SK-N-SH (cell line): ENCODE data around the gene APC2. TPM values are rescaled to one million over a fixed set of nuclear protein-coding genes. Genes with fewer than 3 reads are reported as not detected.

ENCODE experiments used
- CTCF ChIA-PET: fragments of 300-600, 350-600 bp; formaldehyde crosslinking; extraction: SDS; loops from one replicate; lab custom pipeline; 2021; lab: Yijun Ruan, JAX
- POLR2A ChIA-PET: fragments of 350-600 bp; sonication (Branson Sonifier 250); formaldehyde crosslinking; extraction: SDS; loops from one replicate; lab custom pipeline; 2020; ENCODE audit warnings: antibody characterized with exemption, inconsistent platforms; lab: Yijun Ruan, JAX
- DNase-seq: peaks from one replicate; pipeline ENCODE4 v3.0.0; 2012
- H2AFZ ChIP-seq: fragments of 200-600 bp; sonication (generic); 2 replicates; pipeline ENCODE4 v1.8.1; 2016; ENCODE audit warnings: antibody characterized with exemption, mild to moderate bottlenecking, low read depth
- H3F3A ChIP-seq: fragments of 200-600 bp; sonication (generic); replicated peaks from 2 replicates; pipeline ENCODE3; 2016; ENCODE audit warnings: antibody characterized with exemption, mild to moderate bottlenecking; ENCODE audit not compliant: insufficient read depth
- H3K27ac ChIP-seq, 2 experiments: fragments of 200-500 bp in 1 of 2; fragments of 200-600 bp in 1 of 2; sonication (Bioruptor generic) in 1 of 2; sonication (generic), shearing (Covaris generic) in 1 of 2; 2 replicates each; pipeline versions ENCODE4 v1.5.1 to v1.6.1; 2014 to 2016; ENCODE audit warnings: low read depth in 2 of 2, inconsistent platforms in 1 of 2, low read length in 1 of 2, mild to moderate bottlenecking in 1 of 2, mixed read lengths in 1 of 2
- H3K27me3 ChIP-seq: fragments of 200-600 bp; sonication (generic), shearing (Covaris generic); 2 replicates; pipeline ENCODE4 v1.6.1; 2016; ENCODE audit warnings: mixed run types; ENCODE audit not compliant: insufficient read depth
- H3K36me3 ChIP-seq, 2 experiments: fragments of 200-500 bp in 1 of 2; fragments of 200-600 bp in 1 of 2; sonication (Bioruptor generic) in 1 of 2; sonication (generic) in 1 of 2; replicated peaks in 1 of 2; 2 replicates each; pipeline versions ENCODE3 to v1.5.1; 2014 to 2016; ENCODE audit warnings: low read length in 1 of 2, mild to moderate bottlenecking in 1 of 2; ENCODE audit not compliant: insufficient read depth in 2 of 2, control insufficient read depth in 1 of 2
- H3K4me1 ChIP-seq, 2 experiments: fragments of 200-500 bp in 1 of 2; fragments of 200-600 bp in 1 of 2; sonication (Bioruptor generic) in 1 of 2; sonication (generic), shearing (Covaris generic) in 1 of 2; 2 replicates each; pipeline versions ENCODE4 v1.5.1 to v1.6.1; 2014 to 2016; ENCODE audit warnings: low read depth in 1 of 2, low read length in 1 of 2, mixed run types in 1 of 2; ENCODE audit not compliant: insufficient read depth in 2 of 2, control insufficient read depth in 1 of 2
- H3K4me2 ChIP-seq: fragments of 200-600 bp; sonication (generic), shearing (Covaris generic); 2 replicates; pipeline ENCODE4 v1.6.1; 2017; ENCODE audit warnings: mixed run types
- H3K4me3 ChIP-seq, 2 experiments: fragments of 200-500 bp in 1 of 2; fragments of 200-600 bp in 1 of 2; sonication (Bioruptor generic) in 1 of 2; sonication (generic), shearing (Covaris generic) in 1 of 2; 2 replicates each; pipeline versions ENCODE4 v1.5.1 to v1.8.1; 2014 to 2016; ENCODE audit warnings: low read depth in 2 of 2, inconsistent platforms in 1 of 2, low read length in 1 of 2, mild to moderate bottlenecking in 1 of 2, mixed read lengths in 1 of 2, moderate library complexity in 1 of 2
- H3K79me2 ChIP-seq: fragments of 200-600 bp; sonication (generic); 2 replicates; pipeline ENCODE4 v1.8.1; 2017; ENCODE audit warnings: mild to moderate bottlenecking; ENCODE audit not compliant: insufficient read depth
- H3K9ac ChIP-seq: fragments of 200-600 bp; sonication (generic); 2 replicates; pipeline ENCODE4 v1.6.1; 2017; ENCODE audit warnings: mixed run types
- H3K9me2 ChIP-seq: fragments of 200-600 bp; sonication (generic); 2 replicates; pipeline ENCODE4 v1.6.1; 2017; ENCODE audit warnings: mixed run types
- H3K9me3 ChIP-seq: fragments of 200-600 bp; sonication (generic); 2 replicates; pipeline ENCODE4 v1.6.1; 2017; ENCODE audit warnings: mixed run types, mild to moderate bottlenecking, moderate library complexity
- H4K20me1 ChIP-seq: fragments of 200-600 bp; sonication (generic); 2 replicates; pipeline ENCODE4 v1.6.1; 2017; ENCODE audit warnings: mild to moderate bottlenecking, mixed run types; ENCODE audit not compliant: insufficient read depth
- CHD2 ChIP-seq: fragments of 150-350 bp; IDR thresholded peaks from 2 replicates; pipeline ENCODE4 v1.6.1; 2018; ENCODE audit warnings: low read length; ENCODE audit not compliant: partially characterized antibody
- EP300 ChIP-seq, 2 experiments: IDR thresholded peaks; 2 replicates each; pipeline versions ENCODE4 v1.4.0 to v1.6.1; 2012; ENCODE audit warnings: borderline replicate concordance in 1 of 2, low read depth in 1 of 2, low read length in 1 of 2
- POLR2AphosphoS5 ChIP-seq: IDR thresholded peaks from 2 replicates; pipeline ENCODE4 v1.6.1; 2012; ENCODE audit warnings: low read depth, low read length
- RAD21 ChIP-seq: IDR thresholded peaks from 2 replicates; pipeline ENCODE4 v1.6.1; 2012; ENCODE audit warnings: mild to moderate bottlenecking, low read length
- SIN3A ChIP-seq: IDR thresholded peaks from 2 replicates; pipeline ENCODE4 v1.6.1; 2012; ENCODE audit warnings: low read depth, mild to moderate bottlenecking, low read length, moderate library complexity, borderline replicate concordance
- SMC3 ChIP-seq: IDR thresholded peaks from 2 replicates; pipeline ENCODE4 v1.6.1; 2012; ENCODE audit warnings: low read depth, low read length, improper control_type of control experiment
- TAF1 ChIP-seq: IDR thresholded peaks from 2 replicates; pipeline ENCODE4 v1.6.1; 2012; ENCODE audit warnings: low read depth, mild to moderate bottlenecking, low read length, moderate library complexity, borderline replicate concordance
- WGBS: methylation state at CpG from one replicate; pipeline ENCODE4 v1.1.6; 2017; ENCODE audit warnings: low lambda C conversion rate; 5-methylcytosine and 5-hydroxymethylcytosine counted together
- polyA plus RNA-seq, 3 experiments: library from polyadenylated mRNA; depleted of rRNA; stranded (reverse); fragments of >200 nt; gene quantifications; 2 replicates each; pipeline ENCODE4 v1.2.3, GENCODE V29; 2012
- TF ChIP-seq, protein P1 (sequence below): fragments of 200-600 bp; sonication (generic); IDR thresholded peaks from 2 replicates; pipeline ENCODE4 v1.6.1; 2017; ENCODE audit warnings: antibody characterized with exemption, mild to moderate bottlenecking, moderate library complexity
- TF ChIP-seq, protein P2 (sequence below): IDR thresholded peaks from 2 replicates; pipeline ENCODE4; 2012
- TF ChIP-seq, protein P3 (sequence below): IDR thresholded peaks from 2 replicates; pipeline ENCODE4 v1.6.1; 2012; ENCODE audit warnings: mild to moderate bottlenecking, low read depth, low read length, moderate library complexity
- TF ChIP-seq, protein P4 (sequence below): IDR thresholded peaks from 2 replicates; pipeline ENCODE4 v1.4.0; 2012; ENCODE audit warnings: low read depth, borderline replicate concordance

APC2 gene
- polyA plus RNA-seq, 1 of the 3 experiments (the other 2 are of a cell fraction), result 1.3 TPM

DNA sequence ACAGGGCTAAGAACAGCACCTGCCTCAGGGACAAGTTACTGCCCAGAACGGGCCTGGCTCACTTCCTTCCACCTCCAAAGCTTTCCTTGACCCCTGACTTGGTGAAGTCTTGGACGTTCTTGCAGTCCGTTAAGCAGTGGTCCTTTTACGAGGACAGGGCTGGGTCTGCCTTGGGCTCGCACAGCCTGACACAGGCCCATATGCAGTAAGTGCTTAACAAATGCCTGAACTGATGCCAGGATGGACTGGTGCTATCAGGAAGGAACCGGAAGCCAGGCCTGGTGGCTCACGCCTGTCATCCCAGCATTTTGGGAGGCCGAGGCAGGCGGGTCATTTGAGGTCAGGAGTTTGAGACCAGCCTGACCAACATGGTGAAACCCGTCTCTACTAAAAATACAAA, 72.1 kb downstream of the APC2 start:
- no peak overlapping the region for H2AFZ ChIP-seq
- WGBS, result 84% methylated on average over 9 of the region's 10 CpGs
- CTCF ChIA-PET, result interaction anchor here (1.0 to 2.3 kb wide), 4 partner anchors 10 to 24 kb away, joined by 3 to 14 read pairs (median 4); partner anchors contain the start of gene ADAMTSL5

DNA sequence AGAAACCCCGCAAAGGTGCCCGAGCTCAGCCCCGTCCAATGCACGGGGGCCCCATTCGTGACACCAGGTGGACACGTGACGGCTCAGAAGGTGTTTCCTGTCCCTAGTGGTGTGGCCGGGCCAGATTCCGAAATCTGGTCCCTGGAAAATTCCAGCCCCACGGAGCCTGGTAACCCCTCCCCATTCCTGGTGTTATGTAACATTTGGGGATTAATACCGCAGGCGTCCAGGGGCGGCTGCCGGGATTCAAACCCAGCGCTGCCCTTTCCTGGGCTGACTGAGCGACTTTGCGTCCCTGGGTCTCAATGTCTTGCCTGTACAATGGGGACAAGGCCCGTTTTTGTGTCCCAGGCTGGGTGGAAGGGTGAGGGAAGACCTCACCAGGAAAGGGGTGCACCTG, 72.9 kb downstream of the APC2 start:
- no peak overlapping the region for H3K27ac ChIP-seq
- H3K4me3 ChIP-seq, result no peak overlapping the region
- no peak overlapping the region for H2AFZ ChIP-seq
- H3K9me3 ChIP-seq, result no peaks in the 10 kb centered on the region
- peaks cover 50% of the 10 kb centered on the region for H3K27me3 ChIP-seq
- no peaks in the 10 kb centered on the region for H3K36me3 ChIP-seq
- ChIA-PET CTCF (interaction anchor here (0.7 to 2.3 kb wide), 2 partner anchors 23 to 274 kb away, joined by 3 to 14 read pairs; no protein-coding TSS in a partner anchor), POLR2A (no interaction called here)
- H3K9ac ChIP-seq, result no peak overlapping the region
- no peak overlapping the region for H3K4me2 ChIP-seq
- DNase-seq, result no peak
- H4K20me1 ChIP-seq, result no peaks in the 10 kb centered on the region
- H3F3A ChIP-seq, result peaks cover 6% of the 10 kb centered on the region
- TF ChIP-seq SMC3 (no peak), CHD2 (no peak), TAF1 (no peak), RAD21 (no peak), SIN3A (no peak)
- TF ChIP-seq, protein P1, sequence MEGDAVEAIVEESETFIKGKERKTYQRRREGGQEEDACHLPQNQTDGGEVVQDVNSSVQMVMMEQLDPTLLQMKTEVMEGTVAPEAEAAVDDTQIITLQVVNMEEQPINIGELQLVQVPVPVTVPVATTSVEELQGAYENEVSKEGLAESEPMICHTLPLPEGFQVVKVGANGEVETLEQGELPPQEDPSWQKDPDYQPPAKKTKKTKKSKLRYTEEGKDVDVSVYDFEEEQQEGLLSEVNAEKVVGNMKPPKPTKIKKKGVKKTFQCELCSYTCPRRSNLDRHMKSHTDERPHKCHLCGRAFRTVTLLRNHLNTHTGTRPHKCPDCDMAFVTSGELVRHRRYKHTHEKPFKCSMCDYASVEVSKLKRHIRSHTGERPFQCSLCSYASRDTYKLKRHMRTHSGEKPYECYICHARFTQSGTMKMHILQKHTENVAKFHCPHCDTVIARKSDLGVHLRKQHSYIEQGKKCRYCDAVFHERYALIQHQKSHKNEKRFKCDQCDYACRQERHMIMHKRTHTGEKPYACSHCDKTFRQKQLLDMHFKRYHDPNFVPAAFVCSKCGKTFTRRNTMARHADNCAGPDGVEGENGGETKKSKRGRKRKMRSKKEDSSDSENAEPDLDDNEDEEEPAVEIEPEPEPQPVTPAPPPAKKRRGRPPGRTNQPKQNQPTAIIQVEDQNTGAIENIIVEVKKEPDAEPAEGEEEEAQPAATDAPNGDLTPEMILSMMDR, result no peak
- TF ChIP-seq, protein P2, sequence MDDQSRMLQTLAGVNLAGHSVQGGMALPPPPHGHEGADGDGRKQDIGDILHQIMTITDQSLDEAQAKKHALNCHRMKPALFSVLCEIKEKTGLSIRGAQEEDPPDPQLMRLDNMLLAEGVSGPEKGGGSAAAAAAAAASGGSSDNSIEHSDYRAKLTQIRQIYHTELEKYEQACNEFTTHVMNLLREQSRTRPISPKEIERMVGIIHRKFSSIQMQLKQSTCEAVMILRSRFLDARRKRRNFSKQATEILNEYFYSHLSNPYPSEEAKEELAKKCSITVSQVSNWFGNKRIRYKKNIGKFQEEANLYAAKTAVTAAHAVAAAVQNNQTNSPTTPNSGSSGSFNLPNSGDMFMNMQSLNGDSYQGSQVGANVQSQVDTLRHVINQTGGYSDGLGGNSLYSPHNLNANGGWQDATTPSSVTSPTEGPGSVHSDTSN, result no peak
- WGBS, result 45% methylated on average over 4 of the region's 18 CpGs
- H3K4me1 ChIP-seq, result no peaks in the 10 kb centered on the region
- no peaks in the 10 kb centered on the region for H3K9me2 ChIP-seq
- no peaks in the 10 kb centered on the region for H3K79me2 ChIP-seq

More for the DNA sequence above, 72.1 kb downstream of the APC2 start:
- Histone ChIP-seq H3K9ac (no peak overlapping the region), H3F3A (peaks cover 6% of the 10 kb centered on the region), H3K9me3 (no peaks in the 10 kb centered on the region), H3K79me2 (no peaks in the 10 kb centered on the region), H3K9me2 (no peaks in the 10 kb centered on the region), H3K27me3 (peaks cover 42% of the 10 kb centered on the region), H3K4me3 (no peak overlapping the region), H3K27ac (no peak overlapping the region), H3K4me1 (no peaks in the 10 kb centered on the region), H3K36me3 (no peaks in the 10 kb centered on the region), H4K20me1 (no peaks in the 10 kb centered on the region), H3K4me2 (no peak overlapping the region)
- POLR2A ChIA-PET, result interaction anchor here (1.1 kb wide), 1 partner anchor 69 kb away, joined by 3 read pairs; no protein-coding TSS in a partner anchor
- TF ChIP-seq SIN3A (no peak), EP300 (IDR thresholded peaks at IDR 0.05; ENCODE audit: borderline replicate concordance in 1 of 2, low read depth in 1 of 2, low read length in 1 of 2) (no peak), POLR2AphosphoS5 (no peak)
- TF ChIP-seq, protein P3, sequence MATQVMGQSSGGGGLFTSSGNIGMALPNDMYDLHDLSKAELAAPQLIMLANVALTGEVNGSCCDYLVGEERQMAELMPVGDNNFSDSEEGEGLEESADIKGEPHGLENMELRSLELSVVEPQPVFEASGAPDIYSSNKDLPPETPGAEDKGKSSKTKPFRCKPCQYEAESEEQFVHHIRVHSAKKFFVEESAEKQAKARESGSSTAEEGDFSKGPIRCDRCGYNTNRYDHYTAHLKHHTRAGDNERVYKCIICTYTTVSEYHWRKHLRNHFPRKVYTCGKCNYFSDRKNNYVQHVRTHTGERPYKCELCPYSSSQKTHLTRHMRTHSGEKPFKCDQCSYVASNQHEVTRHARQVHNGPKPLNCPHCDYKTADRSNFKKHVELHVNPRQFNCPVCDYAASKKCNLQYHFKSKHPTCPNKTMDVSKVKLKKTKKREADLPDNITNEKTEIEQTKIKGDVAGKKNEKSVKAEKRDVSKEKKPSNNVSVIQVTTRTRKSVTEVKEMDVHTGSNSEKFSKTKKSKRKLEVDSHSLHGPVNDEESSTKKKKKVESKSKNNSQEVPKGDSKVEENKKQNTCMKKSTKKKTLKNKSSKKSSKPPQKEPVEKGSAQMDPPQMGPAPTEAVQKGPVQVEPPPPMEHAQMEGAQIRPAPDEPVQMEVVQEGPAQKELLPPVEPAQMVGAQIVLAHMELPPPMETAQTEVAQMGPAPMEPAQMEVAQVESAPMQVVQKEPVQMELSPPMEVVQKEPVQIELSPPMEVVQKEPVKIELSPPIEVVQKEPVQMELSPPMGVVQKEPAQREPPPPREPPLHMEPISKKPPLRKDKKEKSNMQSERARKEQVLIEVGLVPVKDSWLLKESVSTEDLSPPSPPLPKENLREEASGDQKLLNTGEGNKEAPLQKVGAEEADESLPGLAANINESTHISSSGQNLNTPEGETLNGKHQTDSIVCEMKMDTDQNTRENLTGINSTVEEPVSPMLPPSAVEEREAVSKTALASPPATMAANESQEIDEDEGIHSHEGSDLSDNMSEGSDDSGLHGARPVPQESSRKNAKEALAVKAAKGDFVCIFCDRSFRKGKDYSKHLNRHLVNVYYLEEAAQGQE, result no peak
- TF ChIP-seq, protein P4, sequence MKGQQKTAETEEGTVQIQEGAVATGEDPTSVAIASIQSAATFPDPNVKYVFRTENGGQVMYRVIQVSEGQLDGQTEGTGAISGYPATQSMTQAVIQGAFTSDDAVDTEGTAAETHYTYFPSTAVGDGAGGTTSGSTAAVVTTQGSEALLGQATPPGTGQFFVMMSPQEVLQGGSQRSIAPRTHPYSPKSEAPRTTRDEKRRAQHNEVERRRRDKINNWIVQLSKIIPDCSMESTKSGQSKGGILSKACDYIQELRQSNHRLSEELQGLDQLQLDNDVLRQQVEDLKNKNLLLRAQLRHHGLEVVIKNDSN, result no peak
- no peak for DNase-seq
